Brain microvascular endothelial cell (primary cell): Measurements from ENCODE around the gene ANKRD30A.
"Not testable (repeated sequence)": the region's sequence is repeated elsewhere in the genome, so short reads cannot be mapped to it uniquely, and the experiment has no call there.

ENCODE experiments used
- DNase-seq: peaks from one replicate; pipeline ENCODE4 v3.0.0-alpha.2; 2020
- H3K27ac ChIP-seq: fragments of 250-450 bp; sonication (Bioruptor Pico); 2 replicates; pipeline ENCODE4 v1.5.1; 2020; ENCODE audit warnings: mild to moderate bottlenecking, moderate library complexity
- H3K27me3 ChIP-seq: fragments of 250-450 bp; sonication (Bioruptor Pico); replicated peaks from 2 replicates; pipeline ENCODE4 v1.5.1; 2020; ENCODE audit warnings: mild to moderate bottlenecking
- H3K36me3 ChIP-seq: fragments of 250-450 bp; sonication (Bioruptor Pico); replicated peaks from 2 replicates; pipeline ENCODE4 v1.5.1; 2020; ENCODE audit warnings: mild to moderate bottlenecking
- H3K4me3 ChIP-seq: 2 replicates; pipeline ENCODE4 v1.5.1; 2011; ENCODE audit warnings: low read depth, mild to moderate bottlenecking, control low read depth, low read length, moderate library complexity
- CTCF ChIP-seq: IDR thresholded peaks from 2 replicates; pipeline ENCODE4 v1.5.1; 2011; ENCODE audit warnings: low read depth, mild to moderate bottlenecking, moderate library complexity, low read length, control low read depth, inconsistent platforms; ENCODE audit errors: missing control alignments
- in situ Hi-C: cut with HindIII; loops from 2 replicates; pipeline ENCODE4 v1.10.0; 2017; ENCODE audit warnings: low sequenced_read_pairs, low pct_ligation_motif_present

Gene ANKRD30A

GRCh38 chr10:37125191-37125732 is at the start of gene ANKRD30A:
Gene ANKRD30A, plus strand, starts transcription at chr10:37125598. Its CDS starts 190 bp downstream, at chr10:37125788.
- TF ChIP-seq CTCF: no peak
- in situ Hi-C loops: no loop called here
- no peak for DNase-seq
- Histone ChIP-seq H3K36me3 (no peaks in the 10 kb centered on the region), H3K27ac (no peak within 1 kb of the TSS), H3K27me3 (no peaks in the 10 kb centered on the region), H3K4me3 (no peak within 1 kb of the TSS)

GRCh38 chr10:37076083-37076482 is 49.3 kb upstream of the ANKRD30A start:
- H3K4me3 ChIP-seq, H3K36me3 ChIP-seq, H3K27ac ChIP-seq, in situ Hi-C loops, DNase-seq, H3K27me3 ChIP-seq: not testable (repeated sequence)

- Histone ChIP-seq H3K27me3 (no peaks in the 10 kb centered on the region), H3K27ac (no peak overlapping the region), H3K4me3 (no peak overlapping the region), H3K36me3 (no peaks in the 10 kb centered on the region)
- DNase-seq: no peak
- no peak for TF ChIP-seq CTCF
- in situ Hi-C loops: no loop called here
Measured at GRCh38 chr10:37095792-37096573, 29.4 kb upstream of the ANKRD30A start.

- in situ Hi-C loops: no loop called here
- Histone ChIP-seq H3K4me3 (no peak overlapping the region), H3K27me3 (no peaks in the 10 kb centered on the region), H3K27ac (no peak overlapping the region), H3K36me3 (no peaks in the 10 kb centered on the region)
- DNase-seq: no peak
- no peak for TF ChIP-seq CTCF
Measured at GRCh38 chr10:37101261-37101660, 24.1 kb upstream of the ANKRD30A start.

- no peak for TF ChIP-seq CTCF
- H3K36me3 ChIP-seq: no peaks in the 10 kb centered on the region
- no peak overlapping the region for H3K4me3 ChIP-seq
- no peak overlapping the region for H3K27ac ChIP-seq
- in situ Hi-C loops: no loop called here
- no peaks in the 10 kb centered on the region for H3K27me3 ChIP-seq
- DNase-seq: no peak
Measured at GRCh38 chr10:37109000-37109399, 16.4 kb upstream of the ANKRD30A start.

GRCh38 chr10:37124532-37124931 is 866 bp upstream of the ANKRD30A start:
- Histone ChIP-seq H3K27me3 (no peaks in the 10 kb centered on the region), H3K36me3 (no peaks in the 10 kb centered on the region), H3K27ac (no peak overlapping the region), H3K4me3 (no peak overlapping the region)
- TF ChIP-seq CTCF: no peak
- in situ Hi-C loops: no loop called here
- DNase-seq: no peak
